HepG2 (cell line): ENCODE results near the gene METAP1D. TPM values are rescaled to one million over a fixed set of nuclear protein-coding genes. Genes with fewer than 3 reads are reported as not detected.
A peak's percentile ranks its signal among the peaks of the same experiment; 100 is the strongest.

ENCODE experiments used
- ATF5 ChIP-seq: sonication (generic); formaldehyde crosslinking; IDR thresholded peaks from 2 replicates; pipeline ENCODE4 v1.4.0; 2020; ENCODE audit warnings: mild to moderate bottlenecking, low read depth, missing genetic modification reagents
- CHD4 ChIP-seq: fragments of 200-600 bp; sonication (generic); IDR thresholded peaks from 2 replicates; pipeline ENCODE4 v1.7.0; 2017; ENCODE audit warnings: mild to moderate bottlenecking, low read length, borderline replicate concordance
- CSRNP1 ChIP-seq: sonication (generic); formaldehyde crosslinking; IDR thresholded peaks from 2 replicates; pipeline ENCODE4 v1.8.1; 2023; ENCODE audit warnings: mild to moderate bottlenecking, missing genetic modification reagents
- ELF1 ChIP-seq: sonication (generic); formaldehyde crosslinking; IDR thresholded peaks from 2 replicates; pipeline ENCODE4 v1.4.0; 2020; ENCODE audit warnings: missing genetic modification reagents
- HNF1A ChIP-seq, 2 experiments: sonication (generic) in 1 of 2; formaldehyde crosslinking in 1 of 2; IDR thresholded peaks; 2 replicates each; pipeline versions ENCODE4 v1.4.0 to v1.6.1; 2016 to 2020; ENCODE audit warnings: borderline replicate concordance in 1 of 2, low read depth in 1 of 2, mild to moderate bottlenecking in 1 of 2, missing genetic modification reagents in 1 of 2
- HNRNPH1 ChIP-seq: fragments of 200-400 bp; formaldehyde crosslinking; optimal IDR thresholded peaks from 2 replicates; pipeline ENCODE3; 2017; ENCODE audit warnings: mild to moderate bottlenecking, low read depth, low read length
- JARID2 ChIP-seq: sonication (generic); formaldehyde crosslinking; IDR thresholded peaks from 2 replicates; pipeline ENCODE4 v1.8.1; 2023; ENCODE audit warnings: missing genetic modification reagents, inconsistent platforms; ENCODE audit not compliant: insufficient replicate concordance
- MBNL3 ChIP-seq: fragments of 250-450 bp; sonication (Bioruptor Pico); conservative IDR thresholded peaks from 2 replicates; pipeline ENCODE4 v1.8.0; 2022; ENCODE audit warnings: mild to moderate bottlenecking, inconsistent platforms
- RXRB ChIP-seq: IDR thresholded peaks from 2 replicates; pipeline ENCODE4 v1.6.1; 2016; ENCODE audit warnings: borderline replicate concordance, missing genetic modification reagents, missing compliant biosample characterization
- TCF12 ChIP-seq, 2 experiments: fragments of 450-650 bp in 1 of 2; sonication (generic) in 1 of 2; formaldehyde crosslinking in 1 of 2; IDR thresholded peaks; 2 replicates each; pipeline versions ENCODE4 v1.6.1 to v1.8.0; 2017 to 2022; ENCODE audit warnings: antibody characterized with exemption in 1 of 2, mild to moderate bottlenecking in 1 of 2, missing genetic modification reagents in 1 of 2, moderate library complexity in 1 of 2
- TCF7L2 ChIP-seq: IDR thresholded peaks from 2 replicates; pipeline ENCODE4 v1.6.1; 2011; ENCODE audit warnings: mild to moderate bottlenecking, low read depth, low read length, moderate library complexity
- UBTF ChIP-seq: sonication (generic); formaldehyde crosslinking; IDR thresholded peaks from 2 replicates; pipeline ENCODE4 v1.4.0; 2020; ENCODE audit warnings: mild to moderate bottlenecking, missing genetic modification reagents
- ZFP37 ChIP-seq: sonication (generic); formaldehyde crosslinking; IDR thresholded peaks from 2 replicates; pipeline ENCODE4 v1.4.0; 2020; ENCODE audit warnings: missing genetic modification reagents, borderline replicate concordance
- ZNF790 ChIP-seq: sonication (generic); formaldehyde crosslinking; IDR thresholded peaks from 2 replicates; pipeline ENCODE4 v1.8.0; 2022; ENCODE audit warnings: missing genetic modification reagents, mild to moderate bottlenecking, borderline replicate concordance
- ZNF792 ChIP-seq: IDR thresholded peaks from 2 replicates; pipeline ENCODE4 v1.6.1; 2016
- ZSCAN25 ChIP-seq: sonication (generic); formaldehyde crosslinking; IDR thresholded peaks from 2 replicates; pipeline ENCODE4 v1.8.0; 2022; ENCODE audit warnings: mild to moderate bottlenecking, missing genetic modification reagents
- polyA plus RNA-seq, 8 experiments: library from polyadenylated mRNA; depleted of rRNA in 3 of 8; stranded (reverse) in 7 of 8; unstranded in 1 of 8; fragments of >200 nt; fragmentation: Illumina TruSeq in 4 of 8; extraction: Trizol in 4 of 8; gene quantifications; 2 replicates each; pipeline versions ENCODE4 v1.2.1 to v1.2.3, GENCODE V29; 2011 to 2016; ENCODE audit warnings: low read depth in 4 of 8, missing spikeins in 1 of 8, mixed read lengths in 1 of 8; ENCODE audit not compliant: insufficient read depth in 1 of 8
- total RNA-seq, 5 experiments: library from RNA; depleted of rRNA; stranded (reverse); fragments of >200 nt; fragmentation: Illumina TruSeq; extraction: Trizol; gene quantifications; 2 replicates each; pipeline ENCODE4 v1.2.3, GENCODE V29; 2016; ENCODE audit warnings: low read depth in 1 of 5

METAP1D gene
- total and polyA plus RNA-seq, 2 of the 13 experiments (the other 11 are each of a cell fraction or from before 2014, with no cell fraction given) = 14.7 to 21.6 TPM

GRCh38 chr2:172102391-172103359 is 102.9 kb downstream of the METAP1D start, which contains the start of gene DLX2 (continued):
- no peak for TF ChIP-seq HNF1A (IDR thresholded peaks at IDR 0.05; ENCODE audit: low read depth)
- 0 out of 2 replicates have a peak, but pooled peaks have one; percentile 16 for TF ChIP-seq HNF1A (CRISPR knock-in tag; IDR thresholded peaks at IDR 0.05; ENCODE audit: borderline replicate concordance)
- TF ChIP-seq MBNL3 (CRISPR knock-in tag) = no peak
- TF ChIP-seq ZSCAN25 (CRISPR knock-in tag) = no peak
- no peak for TF ChIP-seq JARID2
- TF ChIP-seq CSRNP1 (CRISPR knock-in tag) = peak; percentile 51; the same call in 1 of the 2 replicates
- no peak for TF ChIP-seq HNRNPH1
- peak; percentile 88; the same call in 1 of the 2 replicates for TF ChIP-seq ZFP37
- TF ChIP-seq TCF7L2 = no peak
- peak; percentile 69 for TF ChIP-seq RXRB (CRISPR knock-in tag)
- TF ChIP-seq ZNF792 = peak; percentile 88; the same call in 1 of the 2 replicates
- no peak for TF ChIP-seq CHD4
- TF ChIP-seq ATF5 (CRISPR knock-in tag) = no peak
- no peak for TF ChIP-seq TCF12 (IDR thresholded peaks at IDR 0.05)
- TF ChIP-seq TCF12 (CRISPR knock-in tag; IDR thresholded peaks at IDR 0.05) = 0 out of 2 replicates have a peak, but pooled peaks have one; percentile 43
- no peak for TF ChIP-seq ELF1 (CRISPR knock-in tag)
- TF ChIP-seq UBTF (CRISPR knock-in tag) = peak; percentile 37; the same call in 1 of the 2 replicates
- TF ChIP-seq ZNF790 (CRISPR knock-in tag) = peak; percentile 68; the same call in 1 of the 2 replicates
